ENCODE data around the gene TPSB2. TPM values are rescaled to one million over a fixed set of nuclear protein-coding genes. Genes with fewer than 3 reads are reported as not detected.
"Not testable (repeated sequence)": the region's sequence is repeated elsewhere in the genome, so short reads cannot be mapped to it uniquely, and the experiment has no call there.

The TPSB2 gene
- polyA plus RNA-seq, 1 donor (not counting 4 experiments of a cell fraction or from before 2014, with no cell fraction given) = not detected

GRCh38 chr16:1273816-1274215 lies 43.8 kb upstream of the TPSB2 start:
- no peak for DNase-seq (ENCODE audit: low read depth, low spot score)
- no peak overlapping the region for H2AFZ ChIP-seq (ENCODE audit: control insufficient read depth, low read length)
- H4K20me1 ChIP-seq (ENCODE audit: control insufficient read depth, extremely low read depth, insufficient read depth, low read length) = no peaks in the 10 kb centered on the region
- H3K9ac ChIP-seq (ENCODE audit: control insufficient read depth, extremely low read depth, insufficient read depth, low read length) = no peak overlapping the region
- dilution Hi-C loops (cut with MboI; ENCODE audit: extremely low pct_ligation_motif_present, low sequenced_read_pairs) = no loop called here
- FAIRE-seq = no peak
- H3K9me3 ChIP-seq (ENCODE audit: control insufficient read depth, low read depth, low read length) = no peaks in the 10 kb centered on the region
- no peak overlapping the region for H3K4me3 ChIP-seq (ENCODE audit: control insufficient read depth in 2 of 3, extremely low read depth in 1 of 3, insufficient read depth in 2 of 3, low read depth in 1 of 3, low read length in 3 of 3)
- H3K79me2 ChIP-seq (ENCODE audit: control insufficient read depth, insufficient read depth, low read length) = no peaks in the 10 kb centered on the region
- H3K4me2 ChIP-seq (ENCODE audit: control insufficient read depth, extremely low read depth, insufficient read depth, low read depth, low read length) = no peak overlapping the region
- H3K27me3 ChIP-seq (ENCODE audit: control insufficient read depth, extremely low read depth, insufficient read depth, low read length) = peaks cover 4% of the 10 kb centered on the region
- no peaks in the 10 kb centered on the region for H3K4me1 ChIP-seq (ENCODE audit: control insufficient read depth, extremely low read depth, insufficient read depth, low read length)
- no peaks in the 10 kb centered on the region for H3K36me3 ChIP-seq (ENCODE audit: control insufficient read depth in 2 of 2, extremely low read depth in 1 of 2, insufficient read depth in 2 of 2, low read length in 2 of 2)
- TF ChIP-seq EZH2 (IDR thresholded peaks at IDR 0.05; ENCODE audit: low read length) (no peak), CTCF (optimal IDR thresholded peaks at IDR 0.05 in 1 of 3, IDR thresholded peaks at IDR 0.05 in 1 of 3, conservative IDR thresholded peaks at IDR 0.05 in 1 of 3; ENCODE audit: extremely low read depth in 1 of 3, insufficient read depth in 2 of 3, low read length in 3 of 3) (no peak)
- H3K9me1 ChIP-seq (ENCODE audit: control insufficient read depth, extremely low read depth, insufficient read depth, low read length) = no peaks in the 10 kb centered on the region
- no peak overlapping the region for H3K27ac ChIP-seq (ENCODE audit: control insufficient read depth, insufficient read depth, low read length)

- Histone ChIP-seq H3K36me3 (ENCODE audit: control insufficient read depth in 2 of 2, extremely low read depth in 1 of 2, insufficient read depth in 2 of 2, low read length in 2 of 2) (no peaks in the 10 kb centered on the region), H3K9me1 (ENCODE audit: control insufficient read depth, extremely low read depth, insufficient read depth, low read length) (no peaks in the 10 kb centered on the region), H3K9me3 (ENCODE audit: control insufficient read depth, low read depth, low read length) (no peaks in the 10 kb centered on the region), H3K4me3 (ENCODE audit: control insufficient read depth in 2 of 3, extremely low read depth in 1 of 3, insufficient read depth in 2 of 3, low read depth in 1 of 3, low read length in 3 of 3) (no peak overlapping the region), H3K4me1 (ENCODE audit: control insufficient read depth, extremely low read depth, insufficient read depth, low read length) (no peaks in the 10 kb centered on the region), H3K79me2 (ENCODE audit: control insufficient read depth, insufficient read depth, low read length) (no peaks in the 10 kb centered on the region), H3K27ac (ENCODE audit: control insufficient read depth, insufficient read depth, low read length) (no peak overlapping the region), H3K4me2 (ENCODE audit: control insufficient read depth, extremely low read depth, insufficient read depth, low read depth, low read length) (no peak overlapping the region), H3K27me3 (ENCODE audit: control insufficient read depth, extremely low read depth, insufficient read depth, low read length) (peaks cover 4% of the 10 kb centered on the region), H4K20me1 (ENCODE audit: control insufficient read depth, extremely low read depth, insufficient read depth, low read length) (no peaks in the 10 kb centered on the region), H3K9ac (ENCODE audit: control insufficient read depth, extremely low read depth, insufficient read depth, low read length) (no peak overlapping the region), H2AFZ (ENCODE audit: control insufficient read depth, low read length) (no peak overlapping the region)
- DNase-seq (ENCODE audit: low read depth, low spot score) (no peak), FAIRE-seq (no peak)
- no peak for TF ChIP-seq CTCF (optimal IDR thresholded peaks at IDR 0.05 in 1 of 3, IDR thresholded peaks at IDR 0.05 in 1 of 3, conservative IDR thresholded peaks at IDR 0.05 in 1 of 3; ENCODE audit: extremely low read depth in 1 of 3, insufficient read depth in 2 of 3, low read length in 3 of 3)
- no peak for TF ChIP-seq EZH2 (IDR thresholded peaks at IDR 0.05; ENCODE audit: low read length)
- dilution Hi-C loops (cut with MboI; ENCODE audit: extremely low pct_ligation_motif_present, low sequenced_read_pairs) = no loop called here
Observed at GRCh38 chr16:1272453-1273198, 42.6 kb upstream of the TPSB2 start.

GRCh38 chr16:1271724-1272413 lies 41.9 kb upstream of the TPSB2 start:
- H3K36me3 ChIP-seq (ENCODE audit: control insufficient read depth in 2 of 2, extremely low read depth in 1 of 2, insufficient read depth in 2 of 2, low read length in 2 of 2); DNase-seq (ENCODE audit: low read depth, low spot score); H3K9ac ChIP-seq (ENCODE audit: control insufficient read depth, extremely low read depth, insufficient read depth, low read length); H2AFZ ChIP-seq (ENCODE audit: control insufficient read depth, low read length); dilution Hi-C loops (cut with MboI; ENCODE audit: extremely low pct_ligation_motif_present, low sequenced_read_pairs); H3K4me1 ChIP-seq (ENCODE audit: control insufficient read depth, extremely low read depth, insufficient read depth, low read length); H3K4me3 ChIP-seq (ENCODE audit: control insufficient read depth in 2 of 3, extremely low read depth in 1 of 3, insufficient read depth in 2 of 3, low read depth in 1 of 3, low read length in 3 of 3); H3K9me3 ChIP-seq (ENCODE audit: control insufficient read depth, low read depth, low read length); H3K27me3 ChIP-seq (ENCODE audit: control insufficient read depth, extremely low read depth, insufficient read depth, low read length); H3K9me1 ChIP-seq (ENCODE audit: control insufficient read depth, extremely low read depth, insufficient read depth, low read length); H3K79me2 ChIP-seq (ENCODE audit: control insufficient read depth, insufficient read depth, low read length); FAIRE-seq; H3K27ac ChIP-seq (ENCODE audit: control insufficient read depth, insufficient read depth, low read length); H4K20me1 ChIP-seq (ENCODE audit: control insufficient read depth, extremely low read depth, insufficient read depth, low read length); H3K4me2 ChIP-seq (ENCODE audit: control insufficient read depth, extremely low read depth, insufficient read depth, low read depth, low read length): not testable (repeated sequence)

Data from keratinocyte (primary cell).